COR-L47 (cell line): Measurements from ENCODE around the gene ZNF200.

Experiments used
- DNase-seq: peaks from one replicate; lab custom pipeline; 2025; lab: John Stamatoyannopoulos, UW

ZNF200 gene

DNA sequence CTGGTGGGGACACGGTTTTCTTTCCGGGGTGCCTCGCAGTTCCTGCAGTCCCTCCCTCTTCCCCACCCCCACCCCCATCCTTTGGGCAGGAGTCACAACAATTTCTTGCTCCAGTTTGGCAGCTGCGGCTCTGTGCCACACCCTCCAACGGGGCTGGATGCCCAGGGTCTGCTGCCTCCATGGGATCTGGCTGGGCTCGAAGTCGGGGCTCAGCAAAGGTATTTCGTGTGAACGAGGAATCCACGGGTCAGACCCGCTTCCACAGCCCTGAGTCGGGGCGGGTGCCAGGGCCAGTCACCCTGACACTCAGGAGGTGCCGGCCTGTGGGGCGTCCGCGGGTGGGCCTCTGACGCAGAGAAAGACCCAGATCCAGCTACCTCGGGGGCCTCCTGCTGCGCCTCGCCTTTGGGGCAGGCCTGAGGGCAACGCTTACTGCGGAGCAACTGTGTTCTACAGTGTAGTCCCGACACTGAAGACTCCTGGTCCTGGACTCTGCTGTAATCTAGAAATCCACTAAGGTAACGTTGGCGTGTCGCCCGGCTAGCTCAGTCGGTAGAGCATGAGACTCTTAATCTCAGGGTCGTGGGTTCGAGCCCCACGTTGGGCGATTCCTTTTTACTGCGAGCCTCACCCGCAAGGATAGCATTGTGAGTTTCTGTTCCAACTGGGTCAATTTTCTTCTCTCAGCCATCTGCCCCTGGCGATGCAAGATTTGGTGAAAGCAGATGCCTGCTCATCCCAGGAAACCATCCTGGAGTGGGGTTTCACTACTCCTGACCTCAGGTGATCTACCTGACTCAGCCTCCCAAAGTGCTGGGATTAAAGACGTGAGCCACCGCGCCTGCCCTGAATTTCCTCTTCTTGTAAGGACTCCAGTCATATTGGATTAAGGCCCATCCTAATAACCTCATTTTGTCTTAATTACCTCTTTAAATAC is 59.5 kb downstream of the ZNF200 start:
- no peak for DNase-seq

DNA sequence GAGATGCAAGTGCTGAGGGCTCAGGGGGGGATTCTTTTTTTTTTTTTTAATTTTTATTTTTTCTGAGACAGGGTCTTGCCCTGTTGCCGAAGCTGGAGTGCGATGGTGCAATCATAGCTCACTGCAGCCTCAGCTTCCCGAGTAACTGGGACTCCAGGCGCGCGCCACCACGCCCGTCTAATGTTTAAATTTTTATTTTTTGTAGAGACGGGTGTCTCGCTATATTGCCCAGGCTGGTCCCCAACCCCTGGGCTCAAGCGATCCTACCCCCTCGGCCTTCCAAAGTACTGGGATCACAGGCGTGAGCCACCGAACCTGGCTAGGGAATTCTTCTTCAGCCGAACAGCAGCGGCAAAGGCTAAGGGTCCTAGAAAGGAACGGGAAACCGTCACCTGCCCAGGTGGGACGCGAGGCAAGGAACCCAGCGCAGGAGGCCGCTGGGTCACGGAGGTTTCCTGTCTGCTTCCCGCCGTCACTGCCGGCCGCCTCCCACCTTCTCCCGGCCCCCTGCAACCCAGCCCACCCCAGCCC is 60.3 kb downstream of the ZNF200 start:
- no peak for DNase-seq

DNA sequence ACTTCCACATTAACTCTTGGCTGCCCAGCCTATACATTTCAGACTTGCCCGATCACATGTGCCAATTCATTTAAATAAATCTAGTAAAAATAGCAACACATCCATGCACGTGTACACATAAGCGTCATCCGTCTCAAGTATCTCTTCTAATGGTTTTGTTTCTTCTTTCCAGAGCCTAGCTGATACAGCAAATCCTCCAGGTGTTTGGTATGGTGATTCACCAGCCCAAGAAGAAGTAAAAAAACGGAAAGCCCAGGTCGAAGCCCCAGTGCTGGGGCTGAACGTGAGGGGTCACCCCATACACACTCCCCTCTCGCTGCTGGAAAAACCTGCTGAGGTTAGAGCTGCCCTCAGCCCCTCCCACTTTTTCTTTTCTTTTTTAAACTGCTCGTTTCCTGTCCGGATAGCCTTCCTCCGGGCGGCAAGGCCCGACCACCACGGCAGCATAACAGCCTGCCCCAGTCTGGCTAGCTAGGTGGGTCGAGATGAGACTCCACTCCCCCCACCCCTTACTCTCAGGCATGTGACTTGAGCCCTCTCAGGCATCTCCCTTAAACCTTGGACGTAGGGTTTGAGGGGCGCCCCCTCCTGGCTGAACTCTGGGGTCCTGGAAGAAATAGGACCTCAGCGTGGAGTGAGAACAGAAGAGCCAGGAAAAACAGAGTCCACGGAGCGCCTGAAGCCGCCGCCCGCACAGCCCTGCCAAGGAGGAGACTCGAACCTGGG is 60.9 kb downstream of the ZNF200 start:
- peak; percentile 27 for DNase-seq
